GM12891 (cell line): ENCODE data around the gene UBE3B.

ENCODE experiments used
- POLR2A ChIP-seq: IDR thresholded peaks from 2 replicates; pipeline ENCODE4 v1.6.1; 2011; ENCODE audit warnings: low read depth, low read length, control low read depth
- POLR2AphosphoS5 ChIP-seq: IDR thresholded peaks from 2 replicates; pipeline ENCODE4 v1.6.1; 2011; ENCODE audit warnings: low read depth, low read length, control low read depth
- POU2F2 ChIP-seq: IDR thresholded peaks from 2 replicates; pipeline ENCODE4 v1.6.1; 2011; ENCODE audit warnings: low read depth, mild to moderate bottlenecking, control low read depth, low read length, moderate library complexity
- SPI1 ChIP-seq: IDR thresholded peaks from 2 replicates; pipeline ENCODE4 v1.6.1; 2011; ENCODE audit warnings: low read depth, low read length, control low read depth
- TAF1 ChIP-seq: IDR thresholded peaks from 2 replicates; pipeline ENCODE4 v1.6.1; 2011; ENCODE audit warnings: low read depth, low read length, control low read depth

DNA sequence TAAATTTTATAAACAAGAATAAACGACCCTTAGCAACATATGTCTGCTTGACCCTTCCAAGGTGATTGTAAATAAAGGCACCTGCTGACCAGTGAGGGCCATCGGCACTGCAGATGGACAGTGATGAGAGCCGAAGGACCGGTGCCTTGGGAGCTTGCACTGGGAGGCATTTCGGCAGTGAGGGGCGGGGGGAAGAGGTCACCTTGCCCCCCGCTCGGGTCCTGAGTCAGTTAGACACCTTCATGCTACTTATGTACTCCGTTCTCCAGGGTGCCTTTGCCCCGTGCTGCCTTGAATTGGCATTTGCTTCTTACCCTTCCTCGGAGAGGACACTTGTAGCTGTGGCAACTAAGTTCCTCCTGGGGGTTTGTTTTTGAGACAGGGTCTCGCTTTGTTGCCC, 72.8 kb downstream of the UBE3B start:
- TF ChIP-seq POU2F2 = no peak
- no peak for TF ChIP-seq POLR2AphosphoS5
- no peak for TF ChIP-seq POLR2A
- no peak for TF ChIP-seq TAF1
- no peak for TF ChIP-seq SPI1
